Epithelial cell of prostate (primary cell): ENCODE results near the gene SLC26A8.

ENCODE experiments used
- DNase-seq: peaks from one replicate; pipeline ENCODE4 v3.0.0-alpha.2; 2011; ENCODE audit warnings: low read depth, low spot score
- H3K27ac ChIP-seq: fragments of 450-650 bp; 2 replicates; pipeline ENCODE4 v1.5.1; 2017; ENCODE audit warnings: mild to moderate bottlenecking

Gene SLC26A8

DNA sequence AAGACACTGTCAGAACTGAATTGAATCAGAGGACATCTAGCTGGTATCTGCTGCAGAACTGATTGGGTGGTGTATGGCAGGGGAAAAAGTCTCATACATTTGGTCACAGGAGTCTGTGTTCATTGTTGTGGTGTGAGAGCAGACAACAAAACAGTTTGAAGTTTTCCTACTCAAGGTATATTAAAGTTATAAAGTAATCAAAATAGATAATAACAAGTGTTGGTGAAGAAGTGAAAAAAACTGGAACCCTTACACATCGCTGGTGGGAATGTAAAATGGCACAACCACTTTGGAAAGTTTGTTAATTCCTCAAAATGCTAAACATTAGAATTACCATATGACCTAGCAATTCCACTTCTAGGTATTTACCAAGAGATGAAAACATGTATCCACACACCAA lies 128.2 kb downstream of the SLC26A8 start:
- no peak for DNase-seq
- H3K27ac ChIP-seq: peak overlapping the region; percentile 54

DNA sequence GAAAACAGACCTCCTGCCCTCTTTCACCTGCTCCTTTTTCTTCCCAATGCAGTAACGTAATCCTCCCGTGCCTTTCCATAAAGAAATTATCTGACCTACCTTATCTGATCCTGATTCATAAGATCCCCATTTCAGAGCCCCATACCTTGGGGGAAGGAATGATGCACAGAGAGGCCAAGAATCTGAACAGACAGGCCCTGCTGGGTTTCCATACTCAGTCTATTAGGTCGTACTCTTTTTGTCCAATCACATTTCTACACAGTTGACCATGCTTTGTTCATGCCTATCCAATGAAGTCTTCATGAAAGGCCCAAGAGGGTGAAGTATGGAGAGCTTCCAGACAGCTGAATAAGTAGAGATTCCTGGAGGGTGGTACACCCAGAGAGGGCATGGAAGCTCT lies 128.9 kb downstream of the SLC26A8 start:
- H3K27ac ChIP-seq: peak overlapping the region; percentile 54
- peak; percentile 77 for DNase-seq

DNA sequence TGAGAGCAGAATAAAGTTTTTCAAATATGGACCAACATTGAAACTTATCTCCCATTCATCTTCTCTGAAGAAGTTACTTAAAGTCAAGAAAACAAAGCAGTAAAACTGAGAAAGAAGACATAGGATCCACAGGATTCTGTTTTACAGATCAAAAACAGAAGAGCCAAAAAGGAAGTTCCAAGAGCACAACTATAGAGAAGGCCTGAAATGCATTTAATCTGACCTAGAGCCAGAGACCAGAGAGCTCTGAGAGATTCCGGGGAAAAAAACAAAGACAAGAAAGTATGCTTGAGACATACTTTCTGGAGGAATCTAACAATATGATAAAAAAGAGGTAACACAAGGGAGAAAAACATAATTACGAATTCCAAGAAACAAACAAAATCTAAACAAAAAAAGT lies 129.7 kb downstream of the SLC26A8 start:
- DNase-seq: no peak
- H3K27ac ChIP-seq: peak overlapping the region; percentile 54
